Measurements from ENCODE around the gene MAPK7. TPM values are rescaled to one million over a fixed set of nuclear protein-coding genes. Genes with fewer than 3 reads are reported as not detected.

Gene MAPK7
- total and polyA plus RNA-seq, 10 of the 15 experiments (the other 5 are each of a cell fraction or from before 2014, with no cell fraction given), result 0.37 to 13.5 (median 5.6) TPM

DNA sequence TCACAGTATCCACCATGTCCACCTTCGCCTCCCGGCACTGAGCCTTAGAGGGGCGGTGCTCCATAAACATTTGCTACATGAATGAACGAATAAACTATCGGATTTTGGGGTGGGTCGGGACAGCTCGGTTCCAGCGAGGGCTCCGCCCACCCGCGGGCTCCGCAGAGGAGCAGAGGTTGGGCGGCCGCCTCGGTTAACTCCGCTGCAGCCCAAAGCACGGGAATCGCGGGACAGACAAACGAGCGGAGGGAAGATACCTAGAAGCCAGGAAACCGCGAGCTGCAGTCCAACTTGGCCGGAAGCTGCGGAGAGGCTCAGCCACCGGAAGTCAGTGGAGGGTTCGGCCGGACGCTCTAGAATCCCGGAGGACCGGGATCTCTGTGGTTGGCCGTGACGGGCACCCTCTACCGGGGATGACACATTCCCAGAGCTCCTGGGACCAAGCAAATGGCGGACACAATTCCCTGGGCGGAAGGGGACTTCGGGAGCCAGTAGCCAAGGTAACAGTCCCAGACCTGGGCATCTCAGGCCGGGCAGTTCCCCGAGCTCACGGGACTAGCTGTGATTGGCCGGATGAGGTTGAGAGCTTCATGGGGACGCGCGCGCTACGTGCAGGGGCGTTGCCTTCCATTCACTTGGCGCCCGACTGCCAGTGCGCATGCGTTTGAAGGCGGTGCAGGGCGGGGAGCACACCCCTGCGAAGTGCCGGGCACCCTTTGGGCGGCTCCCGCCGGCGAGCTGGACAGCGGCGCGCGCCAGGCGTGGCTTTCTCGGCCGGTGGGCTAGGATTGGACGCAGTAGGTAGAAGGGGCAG lies 489 bp upstream of the MAPK7 start (continued):
- TF ChIP-seq, protein P1, sequence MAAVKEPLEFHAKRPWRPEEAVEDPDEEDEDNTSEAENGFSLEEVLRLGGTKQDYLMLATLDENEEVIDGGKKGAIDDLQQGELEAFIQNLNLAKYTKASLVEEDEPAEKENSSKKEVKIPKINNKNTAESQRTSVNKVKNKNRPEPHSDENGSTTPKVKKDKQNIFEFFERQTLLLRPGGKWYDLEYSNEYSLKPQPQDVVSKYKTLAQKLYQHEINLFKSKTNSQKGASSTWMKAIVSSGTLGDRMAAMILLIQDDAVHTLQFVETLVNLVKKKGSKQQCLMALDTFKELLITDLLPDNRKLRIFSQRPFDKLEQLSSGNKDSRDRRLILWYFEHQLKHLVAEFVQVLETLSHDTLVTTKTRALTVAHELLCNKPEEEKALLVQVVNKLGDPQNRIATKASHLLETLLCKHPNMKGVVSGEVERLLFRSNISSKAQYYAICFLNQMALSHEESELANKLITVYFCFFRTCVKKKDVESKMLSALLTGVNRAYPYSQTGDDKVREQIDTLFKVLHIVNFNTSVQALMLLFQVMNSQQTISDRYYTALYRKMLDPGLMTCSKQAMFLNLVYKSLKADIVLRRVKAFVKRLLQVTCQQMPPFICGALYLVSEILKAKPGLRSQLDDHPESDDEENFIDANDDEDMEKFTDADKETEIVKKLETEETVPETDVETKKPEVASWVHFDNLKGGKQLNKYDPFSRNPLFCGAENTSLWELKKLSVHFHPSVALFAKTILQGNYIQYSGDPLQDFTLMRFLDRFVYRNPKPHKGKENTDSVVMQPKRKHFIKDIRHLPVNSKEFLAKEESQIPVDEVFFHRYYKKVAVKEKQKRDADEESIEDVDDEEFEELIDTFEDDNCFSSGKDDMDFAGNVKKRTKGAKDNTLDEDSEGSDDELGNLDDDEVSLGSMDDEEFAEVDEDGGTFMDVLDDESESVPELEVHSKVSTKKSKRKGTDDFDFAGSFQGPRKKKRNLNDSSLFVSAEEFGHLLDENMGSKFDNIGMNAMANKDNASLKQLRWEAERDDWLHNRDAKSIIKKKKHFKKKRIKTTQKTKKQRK (IDR thresholded peaks at IDR 0.05; ENCODE audit: low read depth, low read length), result no peak
- TF ChIP-seq, protein P2, sequence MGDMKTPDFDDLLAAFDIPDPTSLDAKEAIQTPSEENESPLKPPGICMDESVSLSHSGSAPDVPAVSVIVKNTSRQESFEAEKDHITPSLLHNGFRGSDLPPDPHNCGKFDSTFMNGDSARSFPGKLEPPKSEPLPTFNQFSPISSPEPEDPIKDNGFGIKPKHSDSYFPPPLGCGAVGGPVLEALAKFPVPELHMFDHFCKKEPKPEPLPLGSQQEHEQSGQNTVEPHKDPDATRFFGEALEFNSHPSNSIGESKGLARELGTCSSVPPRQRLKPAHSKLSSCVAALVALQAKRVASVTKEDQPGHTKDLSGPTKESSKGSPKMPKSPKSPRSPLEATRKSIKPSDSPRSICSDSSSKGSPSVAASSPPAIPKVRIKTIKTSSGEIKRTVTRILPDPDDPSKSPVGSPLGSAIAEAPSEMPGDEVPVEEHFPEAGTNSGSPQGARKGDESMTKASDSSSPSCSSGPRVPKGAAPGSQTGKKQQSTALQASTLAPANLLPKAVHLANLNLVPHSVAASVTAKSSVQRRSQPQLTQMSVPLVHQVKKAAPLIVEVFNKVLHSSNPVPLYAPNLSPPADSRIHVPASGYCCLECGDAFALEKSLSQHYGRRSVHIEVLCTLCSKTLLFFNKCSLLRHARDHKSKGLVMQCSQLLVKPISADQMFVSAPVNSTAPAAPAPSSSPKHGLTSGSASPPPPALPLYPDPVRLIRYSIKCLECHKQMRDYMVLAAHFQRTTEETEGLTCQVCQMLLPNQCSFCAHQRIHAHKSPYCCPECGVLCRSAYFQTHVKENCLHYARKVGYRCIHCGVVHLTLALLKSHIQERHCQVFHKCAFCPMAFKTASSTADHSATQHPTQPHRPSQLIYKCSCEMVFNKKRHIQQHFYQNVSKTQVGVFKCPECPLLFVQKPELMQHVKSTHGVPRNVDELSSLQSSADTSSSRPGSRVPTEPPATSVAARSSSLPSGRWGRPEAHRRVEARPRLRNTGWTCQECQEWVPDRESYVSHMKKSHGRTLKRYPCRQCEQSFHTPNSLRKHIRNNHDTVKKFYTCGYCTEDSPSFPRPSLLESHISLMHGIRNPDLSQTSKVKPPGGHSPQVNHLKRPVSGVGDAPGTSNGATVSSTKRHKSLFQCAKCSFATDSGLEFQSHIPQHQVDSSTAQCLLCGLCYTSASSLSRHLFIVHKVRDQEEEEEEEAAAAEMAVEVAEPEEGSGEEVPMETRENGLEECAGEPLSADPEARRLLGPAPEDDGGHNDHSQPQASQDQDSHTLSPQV (IDR thresholded peaks at IDR 0.05), result no peak
- 0 out of 2 replicates have a peak, but pooled peaks have one; percentile 4 for TF ChIP-seq SPI1 (IDR thresholded peaks at IDR 0.05; ENCODE audit: borderline replicate concordance, insufficient read depth, low read depth, low read length)
- no peak for TF ChIP-seq MTA2 (IDR thresholded peaks at IDR 0.05; ENCODE audit: low read depth)
- TF ChIP-seq IRF4 (IDR thresholded peaks at IDR 0.05; ENCODE audit: low read depth, low read length), result no peak
- TF ChIP-seq SRF (IDR thresholded peaks at IDR 0.05; ENCODE audit: low read depth in 2 of 2, low read length in 2 of 2), result 0 out of 4 replicates have a peak, but pooled peaks of 1 of the 2 experiments have one; percentile 30
- TF ChIP-seq, protein P3, sequence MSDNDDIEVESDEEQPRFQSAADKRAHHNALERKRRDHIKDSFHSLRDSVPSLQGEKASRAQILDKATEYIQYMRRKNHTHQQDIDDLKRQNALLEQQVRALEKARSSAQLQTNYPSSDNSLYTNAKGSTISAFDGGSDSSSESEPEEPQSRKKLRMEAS (IDR thresholded peaks at IDR 0.05; ENCODE audit: low read depth, low read length), result 0 out of 2 replicates have a peak, but pooled peaks have one; percentile 47
- TF ChIP-seq NFYB (IDR thresholded peaks at IDR 0.05; ENCODE audit: insufficient read depth, low read depth, low read length), result peak; percentile 86
- TF ChIP-seq SP1 (IDR thresholded peaks at IDR 0.05; ENCODE audit: low read depth, low read length), result peak; percentile 88
- peak; percentile 75 for TF ChIP-seq POLR2AphosphoS2 (IDR thresholded peaks at IDR 0.05; ENCODE audit: low read depth, low read length)
- TF ChIP-seq SREBF2 (IDR thresholded peaks at IDR 0.05; ENCODE audit: low read length), result no peak
- TF ChIP-seq, protein P4, sequence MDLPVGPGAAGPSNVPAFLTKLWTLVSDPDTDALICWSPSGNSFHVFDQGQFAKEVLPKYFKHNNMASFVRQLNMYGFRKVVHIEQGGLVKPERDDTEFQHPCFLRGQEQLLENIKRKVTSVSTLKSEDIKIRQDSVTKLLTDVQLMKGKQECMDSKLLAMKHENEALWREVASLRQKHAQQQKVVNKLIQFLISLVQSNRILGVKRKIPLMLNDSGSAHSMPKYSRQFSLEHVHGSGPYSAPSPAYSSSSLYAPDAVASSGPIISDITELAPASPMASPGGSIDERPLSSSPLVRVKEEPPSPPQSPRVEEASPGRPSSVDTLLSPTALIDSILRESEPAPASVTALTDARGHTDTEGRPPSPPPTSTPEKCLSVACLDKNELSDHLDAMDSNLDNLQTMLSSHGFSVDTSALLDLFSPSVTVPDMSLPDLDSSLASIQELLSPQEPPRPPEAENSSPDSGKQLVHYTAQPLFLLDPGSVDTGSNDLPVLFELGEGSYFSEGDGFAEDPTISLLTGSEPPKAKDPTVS (IDR thresholded peaks at IDR 0.05; ENCODE audit: low read depth, low read length), result no peak
- TF ChIP-seq RUNX3 (IDR thresholded peaks at IDR 0.05; ENCODE audit: low read length), result peak; percentile 88
- TF ChIP-seq, protein P5, sequence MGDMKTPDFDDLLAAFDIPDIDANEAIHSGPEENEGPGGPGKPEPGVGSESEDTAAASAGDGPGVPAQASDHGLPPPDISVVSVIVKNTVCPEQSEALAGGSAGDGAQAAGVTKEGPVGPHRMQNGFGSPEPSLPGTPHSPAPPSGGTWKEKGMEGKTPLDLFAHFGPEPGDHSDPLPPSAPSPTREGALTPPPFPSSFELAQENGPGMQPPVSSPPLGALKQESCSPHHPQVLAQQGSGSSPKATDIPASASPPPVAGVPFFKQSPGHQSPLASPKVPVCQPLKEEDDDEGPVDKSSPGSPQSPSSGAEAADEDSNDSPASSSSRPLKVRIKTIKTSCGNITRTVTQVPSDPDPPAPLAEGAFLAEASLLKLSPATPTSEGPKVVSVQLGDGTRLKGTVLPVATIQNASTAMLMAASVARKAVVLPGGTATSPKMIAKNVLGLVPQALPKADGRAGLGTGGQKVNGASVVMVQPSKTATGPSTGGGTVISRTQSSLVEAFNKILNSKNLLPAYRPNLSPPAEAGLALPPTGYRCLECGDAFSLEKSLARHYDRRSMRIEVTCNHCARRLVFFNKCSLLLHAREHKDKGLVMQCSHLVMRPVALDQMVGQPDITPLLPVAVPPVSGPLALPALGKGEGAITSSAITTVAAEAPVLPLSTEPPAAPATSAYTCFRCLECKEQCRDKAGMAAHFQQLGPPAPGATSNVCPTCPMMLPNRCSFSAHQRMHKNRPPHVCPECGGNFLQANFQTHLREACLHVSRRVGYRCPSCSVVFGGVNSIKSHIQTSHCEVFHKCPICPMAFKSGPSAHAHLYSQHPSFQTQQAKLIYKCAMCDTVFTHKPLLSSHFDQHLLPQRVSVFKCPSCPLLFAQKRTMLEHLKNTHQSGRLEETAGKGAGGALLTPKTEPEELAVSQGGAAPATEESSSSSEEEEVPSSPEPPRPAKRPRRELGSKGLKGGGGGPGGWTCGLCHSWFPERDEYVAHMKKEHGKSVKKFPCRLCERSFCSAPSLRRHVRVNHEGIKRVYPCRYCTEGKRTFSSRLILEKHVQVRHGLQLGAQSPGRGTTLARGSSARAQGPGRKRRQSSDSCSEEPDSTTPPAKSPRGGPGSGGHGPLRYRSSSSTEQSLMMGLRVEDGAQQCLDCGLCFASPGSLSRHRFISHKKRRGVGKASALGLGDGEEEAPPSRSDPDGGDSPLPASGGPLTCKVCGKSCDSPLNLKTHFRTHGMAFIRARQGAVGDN (IDR thresholded peaks at IDR 0.05), result no peak
- no peak for TF ChIP-seq CHD1 (IDR thresholded peaks at IDR 0.05; ENCODE audit: low read depth, low read length)
